HFF-Myc (cell line): Measurements from ENCODE around the gene LRRC4C.
"Not testable (repeated sequence)": the region's sequence is repeated elsewhere in the genome, so short reads cannot be mapped to it uniquely, and the experiment has no call there.

Experiments
- DNase-seq: peaks from one replicate; pipeline ENCODE4 v3.0.0-alpha.2; 2011; ENCODE audit warnings: low read depth; ENCODE audit errors: extremely low read depth
- H3K4me3 ChIP-seq: replicated peaks from 2 replicates; pipeline ENCODE4 v1.5.1; 2011; ENCODE audit warnings: low read depth, mild to moderate bottlenecking, control low read depth, low read length
- TF ChIP-seq, protein P1 (sequence below): IDR thresholded peaks from 2 replicates; pipeline ENCODE4 v1.5.1; 2012; ENCODE audit warnings: mild to moderate bottlenecking, low read depth, low read length, control low read depth; ENCODE audit errors: missing control alignments

LRRC4C gene

DNA sequence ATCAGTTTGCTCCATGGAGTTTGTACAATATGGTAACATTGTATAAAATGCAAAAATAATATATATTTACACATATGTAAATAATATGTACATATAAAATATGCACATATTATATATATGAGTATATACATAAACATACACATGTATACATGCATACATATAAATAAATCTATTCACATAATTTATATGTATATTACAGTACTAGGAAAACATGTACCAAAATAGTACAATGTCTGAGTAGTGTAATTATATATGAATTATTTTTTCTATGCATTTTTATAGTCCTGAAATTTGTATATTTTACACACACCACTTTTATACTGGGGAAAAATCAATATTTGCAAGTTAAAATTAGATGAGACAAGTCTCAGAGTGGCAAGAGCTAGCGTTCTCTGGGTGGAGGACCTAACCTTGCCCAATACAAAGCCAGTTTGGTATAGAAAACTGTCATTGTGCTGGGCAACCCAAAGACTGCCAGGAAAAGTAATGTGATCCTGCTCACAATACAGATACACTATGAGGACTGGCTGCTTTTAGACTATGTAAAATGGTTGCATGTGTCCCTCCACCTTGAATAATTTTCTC lies 889.4 kb downstream of the LRRC4C start:
- TF ChIP-seq, protein P1, sequence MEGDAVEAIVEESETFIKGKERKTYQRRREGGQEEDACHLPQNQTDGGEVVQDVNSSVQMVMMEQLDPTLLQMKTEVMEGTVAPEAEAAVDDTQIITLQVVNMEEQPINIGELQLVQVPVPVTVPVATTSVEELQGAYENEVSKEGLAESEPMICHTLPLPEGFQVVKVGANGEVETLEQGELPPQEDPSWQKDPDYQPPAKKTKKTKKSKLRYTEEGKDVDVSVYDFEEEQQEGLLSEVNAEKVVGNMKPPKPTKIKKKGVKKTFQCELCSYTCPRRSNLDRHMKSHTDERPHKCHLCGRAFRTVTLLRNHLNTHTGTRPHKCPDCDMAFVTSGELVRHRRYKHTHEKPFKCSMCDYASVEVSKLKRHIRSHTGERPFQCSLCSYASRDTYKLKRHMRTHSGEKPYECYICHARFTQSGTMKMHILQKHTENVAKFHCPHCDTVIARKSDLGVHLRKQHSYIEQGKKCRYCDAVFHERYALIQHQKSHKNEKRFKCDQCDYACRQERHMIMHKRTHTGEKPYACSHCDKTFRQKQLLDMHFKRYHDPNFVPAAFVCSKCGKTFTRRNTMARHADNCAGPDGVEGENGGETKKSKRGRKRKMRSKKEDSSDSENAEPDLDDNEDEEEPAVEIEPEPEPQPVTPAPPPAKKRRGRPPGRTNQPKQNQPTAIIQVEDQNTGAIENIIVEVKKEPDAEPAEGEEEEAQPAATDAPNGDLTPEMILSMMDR = no peak
- H3K4me3 ChIP-seq = no peak overlapping the region
- no peak for DNase-seq

GRCh38 chr11:40567392-40567791 lies 892.1 kb downstream of the LRRC4C start:
- no peak for DNase-seq
- no peak overlapping the region for H3K4me3 ChIP-seq
- TF ChIP-seq, protein P1 = no peak

DNA sequence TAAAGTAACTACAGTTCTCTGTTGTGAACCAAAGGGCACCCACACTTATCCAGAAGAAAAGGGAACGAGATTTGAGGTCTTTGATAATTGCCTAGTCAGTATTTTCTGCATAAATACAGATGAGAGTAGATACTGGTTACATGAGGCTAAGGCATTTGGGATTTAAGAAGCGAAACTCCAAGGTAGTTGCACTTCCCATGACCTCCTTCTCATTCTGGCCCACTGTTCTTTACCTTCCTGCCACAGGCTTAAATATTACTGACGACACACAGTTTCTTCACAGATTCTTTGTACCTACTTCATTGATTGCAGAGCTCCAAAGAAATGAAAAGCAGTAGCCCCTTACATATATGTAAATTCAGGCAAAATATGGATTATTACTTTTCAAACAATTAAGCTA lies 915.3 kb downstream of the LRRC4C start:
- no peak for DNase-seq
- TF ChIP-seq, protein P1 = no peak

GRCh38 chr11:40542821-40543220 lies 916.6 kb downstream of the LRRC4C start:
- no peak for DNase-seq

More for the DNA sequence above, 915.3 kb downstream of the LRRC4C start:
- H3K4me3 ChIP-seq = no peak overlapping the region

DNA sequence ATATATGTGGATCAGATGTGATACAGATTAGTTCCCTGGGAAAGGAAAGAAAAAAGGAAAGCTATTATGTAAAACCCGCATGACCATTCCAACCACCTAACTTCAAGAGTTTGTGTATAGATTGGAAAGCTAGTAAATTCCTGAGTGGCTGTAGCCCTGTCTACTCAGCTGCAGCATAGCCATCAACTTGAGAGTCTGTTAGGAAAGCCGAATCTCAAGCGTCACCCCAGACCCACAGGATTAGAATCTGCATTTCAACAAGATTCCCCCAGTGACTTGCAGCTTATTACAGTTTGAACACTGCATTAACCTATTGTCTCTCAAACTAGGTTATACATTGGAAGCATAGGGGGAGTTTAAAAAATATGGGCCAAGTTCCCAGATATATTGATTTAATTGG lies 921.7 kb downstream of the LRRC4C start:
- TF ChIP-seq, protein P1 = no peak
- no peak for DNase-seq
- no peak overlapping the region for H3K4me3 ChIP-seq

More at GRCh38 chr11:40542821-40543220, 916.6 kb downstream of the LRRC4C start:
- no peak overlapping the region for H3K4me3 ChIP-seq
- TF ChIP-seq, protein P1 = no peak

- DNase-seq, H3K4me3 ChIP-seq: not testable (repeated sequence)
Measured at GRCh38 chr11:40522080-40522479, 937.4 kb downstream of the LRRC4C start.

DNA sequence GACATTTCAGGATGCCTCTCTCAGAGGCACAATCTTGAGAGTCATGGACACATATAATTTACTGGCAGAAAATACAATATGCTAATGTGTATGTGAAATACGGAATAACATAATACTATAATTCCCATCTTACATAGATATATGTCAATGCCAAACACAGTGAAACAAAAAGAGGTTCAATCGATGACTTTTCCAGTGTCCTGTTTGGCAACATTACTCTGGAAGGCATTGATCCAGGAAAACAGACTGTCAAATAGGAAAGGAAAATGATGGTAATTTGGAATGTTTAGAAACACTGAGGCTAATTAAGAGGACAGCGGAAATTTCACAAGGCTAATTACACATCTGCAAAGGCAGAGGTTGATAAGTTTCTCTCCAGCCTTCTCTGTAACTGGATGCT lies 942.3 kb downstream of the LRRC4C start:
- TF ChIP-seq, protein P1 = no peak
- DNase-seq = no peak
- no peak overlapping the region for H3K4me3 ChIP-seq
